NCI-H2196 treated with DMSO at 0.1 percent for 48 hours (cell line): Measurements from ENCODE around the gene NTN4.
A peak's percentile ranks its signal among the peaks of the same experiment; 100 is the strongest.
"Not testable (repeated sequence)": the region's sequence is repeated elsewhere in the genome, so short reads cannot be mapped to it uniquely, and the experiment has no call there.

Source experiments
- DNase-seq: peaks from one replicate; lab custom pipeline; 2025; ENCODE audit not compliant: unreplicated experiment; lab: John Stamatoyannopoulos, UW

NTN4 gene

GRCh38 chr12:95715177-95715576 is 75.4 kb downstream of the NTN4 start:
- DNase-seq = no peak

GRCh38 chr12:95712269-95712668 is 78.3 kb downstream of the NTN4 start:
- DNase-seq = no peak

GRCh38 chr12:95710386-95710785 is 80.2 kb downstream of the NTN4 start:
- DNase-seq = no peak

- no peak for DNase-seq
These were observed 81.4 kb downstream of the NTN4 start for GRCh38 chr12:95709152-95709551.

- DNase-seq = no peak
These were observed 85.4 kb downstream of the NTN4 start for GRCh38 chr12:95705143-95705542.

GRCh38 chr12:95703986-95704385 is 86.6 kb downstream of the NTN4 start:
- no peak for DNase-seq

GRCh38 chr12:95701722-95702418 is 88.7 kb downstream of the NTN4 start:
- DNase-seq = no peak

- DNase-seq = no peak
These were observed 89.3 kb downstream of the NTN4 start for GRCh38 chr12:95701275-95701674.

- DNase-seq = no peak
These were observed 90.2 kb downstream of the NTN4 start for GRCh38 chr12:95700316-95700785.

- no peak for DNase-seq
These were observed 91.0 kb downstream of the NTN4 start for GRCh38 chr12:95699579-95699978.

- DNase-seq = no peak
These were observed 96.4 kb downstream of the NTN4 start for GRCh38 chr12:95694136-95694535.

GRCh38 chr12:95693689-95694088 is 96.9 kb downstream of the NTN4 start:
- no peak for DNase-seq

- no peak for DNase-seq
These were observed 99.5 kb downstream of the NTN4 start for GRCh38 chr12:95690861-95691635.

GRCh38 chr12:95687937-95688336 is 102.6 kb downstream of the NTN4 start:
- DNase-seq = no peak

GRCh38 chr12:95683418-95683817 is 107.1 kb downstream of the NTN4 start:
- no peak for DNase-seq

- DNase-seq = no peak
These were observed 109.3 kb downstream of the NTN4 start for GRCh38 chr12:95681210-95681765.

- DNase-seq = no peak
These were observed 111.9 kb downstream of the NTN4 start for GRCh38 chr12:95678684-95679083.

- not testable (repeated sequence) for DNase-seq
These were observed 112.8 kb downstream of the NTN4 start for GRCh38 chr12:95677782-95678181.

GRCh38 chr12:95674631-95675030 is 115.9 kb downstream of the NTN4 start:
- DNase-seq = peak; percentile 70

- peak; percentile 34 for DNase-seq
These were observed 116.4 kb downstream of the NTN4 start for GRCh38 chr12:95674163-95674562.

GRCh38 chr12:95673576-95673975 is 117.0 kb downstream of the NTN4 start:
- no peak for DNase-seq

- DNase-seq = no peak
These were observed 118.4 kb downstream of the NTN4 start for GRCh38 chr12:95672166-95672565.
